SK-N-SH (cell line): Measurements from ENCODE around the gene DLX6. TPM values are rescaled to one million over a fixed set of nuclear protein-coding genes. Genes with fewer than 3 reads are reported as not detected.

ENCODE experiments used
- CTCF ChIA-PET: fragments of 300-600, 350-600 bp; formaldehyde crosslinking; extraction: SDS; loops from one replicate; lab custom pipeline; 2021; lab: Yijun Ruan, JAX
- POLR2A ChIA-PET: fragments of 350-600 bp; sonication (Branson Sonifier 250); formaldehyde crosslinking; extraction: SDS; loops from one replicate; lab custom pipeline; 2020; ENCODE audit warnings: antibody characterized with exemption, inconsistent platforms; lab: Yijun Ruan, JAX
- DNase-seq: peaks from one replicate; pipeline ENCODE4 v3.0.0; 2012
- H2AFZ ChIP-seq: fragments of 200-600 bp; sonication (generic); 2 replicates; pipeline ENCODE4 v1.8.1; 2016; ENCODE audit warnings: antibody characterized with exemption, mild to moderate bottlenecking, low read depth
- H3F3A ChIP-seq: fragments of 200-600 bp; sonication (generic); replicated peaks from 2 replicates; pipeline ENCODE3; 2016; ENCODE audit warnings: antibody characterized with exemption, mild to moderate bottlenecking; ENCODE audit not compliant: insufficient read depth
- H3K27ac ChIP-seq, 2 experiments: fragments of 200-500 bp in 1 of 2; fragments of 200-600 bp in 1 of 2; sonication (Bioruptor generic) in 1 of 2; sonication (generic), shearing (Covaris generic) in 1 of 2; 2 replicates each; pipeline versions ENCODE4 v1.5.1 to v1.6.1; 2014 to 2016; ENCODE audit warnings: low read depth in 2 of 2, inconsistent platforms in 1 of 2, low read length in 1 of 2, mild to moderate bottlenecking in 1 of 2, mixed read lengths in 1 of 2
- H3K27me3 ChIP-seq: fragments of 200-600 bp; sonication (generic), shearing (Covaris generic); 2 replicates; pipeline ENCODE4 v1.6.1; 2016; ENCODE audit warnings: mixed run types; ENCODE audit not compliant: insufficient read depth
- H3K36me3 ChIP-seq, 2 experiments: fragments of 200-500 bp in 1 of 2; fragments of 200-600 bp in 1 of 2; sonication (Bioruptor generic) in 1 of 2; sonication (generic) in 1 of 2; replicated peaks in 1 of 2; 2 replicates each; pipeline versions ENCODE3 to v1.5.1; 2014 to 2016; ENCODE audit warnings: low read length in 1 of 2, mild to moderate bottlenecking in 1 of 2; ENCODE audit not compliant: insufficient read depth in 2 of 2, control insufficient read depth in 1 of 2
- H3K4me1 ChIP-seq, 2 experiments: fragments of 200-500 bp in 1 of 2; fragments of 200-600 bp in 1 of 2; sonication (Bioruptor generic) in 1 of 2; sonication (generic), shearing (Covaris generic) in 1 of 2; 2 replicates each; pipeline versions ENCODE4 v1.5.1 to v1.6.1; 2014 to 2016; ENCODE audit warnings: low read depth in 1 of 2, low read length in 1 of 2, mixed run types in 1 of 2; ENCODE audit not compliant: insufficient read depth in 2 of 2, control insufficient read depth in 1 of 2
- H3K4me2 ChIP-seq: fragments of 200-600 bp; sonication (generic), shearing (Covaris generic); 2 replicates; pipeline ENCODE4 v1.6.1; 2017; ENCODE audit warnings: mixed run types
- H3K4me3 ChIP-seq, 2 experiments: fragments of 200-500 bp in 1 of 2; fragments of 200-600 bp in 1 of 2; sonication (Bioruptor generic) in 1 of 2; sonication (generic), shearing (Covaris generic) in 1 of 2; 2 replicates each; pipeline versions ENCODE4 v1.5.1 to v1.8.1; 2014 to 2016; ENCODE audit warnings: low read depth in 2 of 2, inconsistent platforms in 1 of 2, low read length in 1 of 2, mild to moderate bottlenecking in 1 of 2, mixed read lengths in 1 of 2, moderate library complexity in 1 of 2
- H3K79me2 ChIP-seq: fragments of 200-600 bp; sonication (generic); 2 replicates; pipeline ENCODE4 v1.8.1; 2017; ENCODE audit warnings: mild to moderate bottlenecking; ENCODE audit not compliant: insufficient read depth
- H3K9ac ChIP-seq: fragments of 200-600 bp; sonication (generic); 2 replicates; pipeline ENCODE4 v1.6.1; 2017; ENCODE audit warnings: mixed run types
- H3K9me2 ChIP-seq: fragments of 200-600 bp; sonication (generic); 2 replicates; pipeline ENCODE4 v1.6.1; 2017; ENCODE audit warnings: mixed run types
- H3K9me3 ChIP-seq: fragments of 200-600 bp; sonication (generic); 2 replicates; pipeline ENCODE4 v1.6.1; 2017; ENCODE audit warnings: mixed run types, mild to moderate bottlenecking, moderate library complexity
- H4K20me1 ChIP-seq: fragments of 200-600 bp; sonication (generic); 2 replicates; pipeline ENCODE4 v1.6.1; 2017; ENCODE audit warnings: mild to moderate bottlenecking, mixed run types; ENCODE audit not compliant: insufficient read depth
- EZH2phosphoT487 ChIP-seq: fragments of 200-600 bp; sonication (generic); IDR thresholded peaks from 2 replicates; pipeline ENCODE4 v1.6.1; 2017; ENCODE audit warnings: low read depth, mixed run types, mild to moderate bottlenecking, antibody characterized with exemption, moderate library complexity, borderline replicate concordance
- FOXM1 ChIP-seq: IDR thresholded peaks from 2 replicates; pipeline ENCODE4 v1.4.0; 2012; ENCODE audit warnings: low read depth, mild to moderate bottlenecking
- GATA2 ChIP-seq: sonication (generic); formaldehyde crosslinking; IDR thresholded peaks from 2 replicates; pipeline ENCODE4 v1.5.0; 2020; ENCODE audit warnings: mild to moderate bottlenecking, missing genetic modification reagents
- IRF3 ChIP-seq: fragments of 150-350 bp; IDR thresholded peaks from 2 replicates; pipeline ENCODE4 v1.6.1; 2016; ENCODE audit warnings: mild to moderate bottlenecking, low read depth, low read length
- PBX3 ChIP-seq: IDR thresholded peaks from 2 replicates; pipeline ENCODE4; 2012
- RAD21 ChIP-seq: IDR thresholded peaks from 2 replicates; pipeline ENCODE4 v1.6.1; 2012; ENCODE audit warnings: mild to moderate bottlenecking, low read length
- RCOR1 ChIP-seq: fragments of 150-350 bp; IDR thresholded peaks from 2 replicates; pipeline ENCODE4 v1.6.1; 2017; ENCODE audit warnings: antibody characterized with exemption, low read length
- REST ChIP-seq: IDR thresholded peaks from 2 replicates; pipeline ENCODE4 v1.6.1; 2012; ENCODE audit warnings: mild to moderate bottlenecking, low read depth, low read length, moderate library complexity
- RFX5 ChIP-seq: IDR thresholded peaks from 2 replicates; pipeline ENCODE4 v1.6.1; 2012; ENCODE audit warnings: mild to moderate bottlenecking, improper control_type of control experiment, low read length
- SIN3A ChIP-seq: IDR thresholded peaks from 2 replicates; pipeline ENCODE4 v1.6.1; 2012; ENCODE audit warnings: low read depth, mild to moderate bottlenecking, low read length, moderate library complexity, borderline replicate concordance
- USF1 ChIP-seq: IDR thresholded peaks from 2 replicates; pipeline ENCODE4 v1.4.0; 2012; ENCODE audit warnings: low read depth, borderline replicate concordance
- USF2 ChIP-seq: fragments of 150-350 bp; IDR thresholded peaks from 2 replicates; pipeline ENCODE4 v1.6.1; 2017; ENCODE audit warnings: antibody characterized with exemption, low read length, low read depth, borderline replicate concordance
- ZBTB33 ChIP-seq: IDR thresholded peaks from 2 replicates; pipeline ENCODE4 v1.4.0; 2012; ENCODE audit warnings: low read depth, borderline replicate concordance
- WGBS: methylation state at CpG from one replicate; pipeline ENCODE4 v1.1.6; 2017; ENCODE audit warnings: low lambda C conversion rate; 5-methylcytosine and 5-hydroxymethylcytosine counted together
- polyA plus RNA-seq, 3 experiments: library from polyadenylated mRNA; depleted of rRNA; stranded (reverse); fragments of >200 nt; gene quantifications; 2 replicates each; pipeline ENCODE4 v1.2.3, GENCODE V29; 2012

Gene DLX6
- polyA plus RNA-seq, 1 of the 3 experiments (the other 2 are of a cell fraction): 0.23 TPM

GRCh38 chr7:96998333-96998732, 7.0 kb upstream of the DLX6 start:
- Histone ChIP-seq H3K27ac (no peak overlapping the region), H3F3A (no peaks in the 10 kb centered on the region), H2AFZ (no peak overlapping the region), H3K9me2 (no peaks in the 10 kb centered on the region)
- TF ChIP-seq USF1 (no peak), PBX3 (no peak), IRF3 (no peak), FOXM1 (no peak), RAD21 (no peak), ZBTB33 (no peak), RCOR1 (no peak), REST (no peak), RFX5 (no peak), GATA2 (CRISPR knock-in tag) (no peak), SIN3A (no peak), EZH2phosphoT487 (no peak), USF2 (no peak)
- TF ChIP-seq, all 33 proteins: peak for 0
- Histone ChIP-seq H3K9ac (no peak overlapping the region), H3K79me2 (no peaks in the 10 kb centered on the region), H3K4me1 (no peaks in the 10 kb centered on the region; a peak in 1 of 4 replicates), H3K4me3 (no peak overlapping the region), H3K4me2 (no peak overlapping the region), H3K9me3 (no peaks in the 10 kb centered on the region), H3K27me3 (no peaks in the 10 kb centered on the region; the same call in 1 of the 2 replicates), H4K20me1 (no peaks in the 10 kb centered on the region), H3K36me3 (no peaks in the 10 kb centered on the region)
- DNase-seq: no peak
- ChIA-PET POLR2A (no interaction called here), CTCF (interaction anchor here (1.1 kb wide), 1 partner anchor 923 kb away, joined by 3 read pairs; no protein-coding TSS in a partner anchor)
- WGBS: 68% methylated on average over 11 of the region's 11 CpGs
